VCaP (cell line): Measurements from ENCODE around the gene GCH1.

Source experiments
- H3K27ac ChIP-seq: fragments of 450-650 bp; 2 replicates; pipeline ENCODE4 v1.5.1; 2017
- TF ChIP-seq, protein P1 (sequence below): fragments of 450-650 bp; conservative IDR thresholded peaks from 2 replicates; pipeline ENCODE4 v1.5.1; 2017; ENCODE audit warnings: mild to moderate bottlenecking, moderate library complexity

The GCH1 gene

DNA sequence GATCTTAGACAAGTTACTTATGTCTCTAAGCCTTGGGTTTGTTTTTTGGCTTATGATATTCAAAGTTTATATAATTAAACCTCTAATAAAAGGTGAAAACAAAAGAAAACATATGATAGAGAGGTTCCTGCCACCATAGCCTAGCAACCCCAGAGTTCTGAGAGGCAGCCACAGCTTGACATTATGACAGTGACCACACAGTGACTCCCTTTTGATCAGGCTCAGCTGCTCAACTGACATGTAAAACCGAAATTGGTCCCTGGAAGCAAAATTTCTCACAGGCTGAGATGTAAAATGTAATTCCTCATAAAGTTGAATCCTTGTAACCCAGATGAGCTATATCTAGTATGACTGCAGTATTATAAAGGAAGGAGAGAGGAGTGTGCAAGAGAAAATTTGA, 108.5 kb downstream of the GCH1 start:
- TF ChIP-seq, protein P1, sequence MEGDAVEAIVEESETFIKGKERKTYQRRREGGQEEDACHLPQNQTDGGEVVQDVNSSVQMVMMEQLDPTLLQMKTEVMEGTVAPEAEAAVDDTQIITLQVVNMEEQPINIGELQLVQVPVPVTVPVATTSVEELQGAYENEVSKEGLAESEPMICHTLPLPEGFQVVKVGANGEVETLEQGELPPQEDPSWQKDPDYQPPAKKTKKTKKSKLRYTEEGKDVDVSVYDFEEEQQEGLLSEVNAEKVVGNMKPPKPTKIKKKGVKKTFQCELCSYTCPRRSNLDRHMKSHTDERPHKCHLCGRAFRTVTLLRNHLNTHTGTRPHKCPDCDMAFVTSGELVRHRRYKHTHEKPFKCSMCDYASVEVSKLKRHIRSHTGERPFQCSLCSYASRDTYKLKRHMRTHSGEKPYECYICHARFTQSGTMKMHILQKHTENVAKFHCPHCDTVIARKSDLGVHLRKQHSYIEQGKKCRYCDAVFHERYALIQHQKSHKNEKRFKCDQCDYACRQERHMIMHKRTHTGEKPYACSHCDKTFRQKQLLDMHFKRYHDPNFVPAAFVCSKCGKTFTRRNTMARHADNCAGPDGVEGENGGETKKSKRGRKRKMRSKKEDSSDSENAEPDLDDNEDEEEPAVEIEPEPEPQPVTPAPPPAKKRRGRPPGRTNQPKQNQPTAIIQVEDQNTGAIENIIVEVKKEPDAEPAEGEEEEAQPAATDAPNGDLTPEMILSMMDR: no peak
- H3K27ac ChIP-seq: no peak overlapping the region

DNA sequence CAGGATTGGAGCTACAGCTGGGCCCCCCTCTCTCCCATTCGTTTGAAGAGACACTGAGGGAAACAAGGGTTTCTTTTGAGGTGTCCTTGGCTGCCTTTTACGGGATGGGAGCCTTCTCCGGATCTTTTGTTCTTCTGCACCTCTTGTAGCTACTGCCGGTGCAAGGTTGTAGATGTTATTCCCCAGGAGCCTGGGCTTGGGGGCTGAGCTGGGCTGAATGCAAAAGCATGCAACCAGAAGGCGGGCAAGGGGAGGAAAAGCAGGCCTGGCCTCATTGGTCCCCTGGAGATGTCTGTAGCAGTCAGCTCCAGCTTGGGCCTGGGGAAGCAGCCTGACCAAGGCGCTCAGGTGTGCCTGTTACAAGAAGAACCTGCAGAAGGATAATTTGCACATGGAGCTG, 110.3 kb downstream of the GCH1 start:
- TF ChIP-seq, protein P1: no peak
- no peak overlapping the region for H3K27ac ChIP-seq
